IMR-90 (cell line): Measurements from ENCODE around the gene TFB1M. TPM values are rescaled to one million over a fixed set of nuclear protein-coding genes. Genes with fewer than 3 reads are reported as not detected.

Source experiments
- ATAC-seq: fragments of 200-7000 bp; cut with Tn5 transposase; 2 replicates; pipeline ENCODE4 v1.9.1; 2020; ENCODE audit warnings: low read depth, mild to moderate bottlenecking, moderate library complexity
- BruUV-seq: library from RNA; stranded (reverse); fragments of 400-500 nt; replicated peaks from 2 replicates; lab custom pipeline; 2021; lab: Mats Ljungman, UMichigan
- CTCF ChIA-PET: fragments of 300-600 bp; formaldehyde crosslinking; extraction: SDS; loops from one replicate; lab custom pipeline; 2021; ENCODE audit warnings: antibody characterized with exemption; lab: Yijun Ruan, JAX
- POLR2A ChIA-PET: fragments of 300-600 bp; sonication (Branson Sonifier 250); formaldehyde crosslinking; loops from one replicate; lab custom pipeline; 2022; ENCODE audit warnings: antibody characterized with exemption; ENCODE audit not compliant: unreplicated experiment; lab: Charles Lee
- DNase-seq: peaks from one replicate; pipeline ENCODE4 v3.0.0; 2013
- H2AFZ ChIP-seq: replicated peaks from 2 replicates; pipeline ENCODE3; 2013; ENCODE audit warnings: low read length, mild to moderate bottlenecking; ENCODE audit not compliant: poor library complexity
- H2AK5ac ChIP-seq: 2 replicates; pipeline ENCODE4 v1.6.1; 2013; ENCODE audit warnings: low read depth, low read length, inconsistent platforms
- H2AK9ac ChIP-seq: replicated peaks from 2 replicates; pipeline ENCODE3; 2013; ENCODE audit warnings: mild to moderate bottlenecking, low read depth, low read length, moderate library complexity; ENCODE audit not compliant: poor library complexity
- H2BK120ac ChIP-seq: 2 replicates; pipeline ENCODE4 v1.6.1; 2013; ENCODE audit warnings: low read depth, low read length, inconsistent platforms
- H2BK15ac ChIP-seq: 3 replicates; pipeline ENCODE4 v1.6.1; 2013; ENCODE audit warnings: low read depth, low read length, inconsistent platforms
- H2BK20ac ChIP-seq: 2 replicates; pipeline ENCODE4 v1.6.1; 2013; ENCODE audit warnings: low read depth, mild to moderate bottlenecking, inconsistent platforms, low read length, moderate library complexity
- H2BK5ac ChIP-seq: 2 replicates; pipeline ENCODE4 v1.6.1; 2013; ENCODE audit warnings: mild to moderate bottlenecking, low read depth, low read length, inconsistent platforms; ENCODE audit not compliant: poor library complexity, severe bottlenecking
- H3K14ac ChIP-seq: replicated peaks from 2 replicates; pipeline ENCODE4 v1.6.1; 2013; ENCODE audit warnings: low read depth, low read length, inconsistent platforms
- H3K18ac ChIP-seq: 2 replicates; pipeline ENCODE4 v1.6.1; 2013; ENCODE audit warnings: low read depth, low read length, control low read depth
- H3K23ac ChIP-seq: 2 replicates; pipeline ENCODE4 v1.6.1; 2013; ENCODE audit warnings: low read depth, low read length, inconsistent platforms
- H3K27ac ChIP-seq: 2 replicates; pipeline ENCODE4 v1.5.1; 2013; ENCODE audit warnings: mild to moderate bottlenecking, control low read depth, low read length; ENCODE audit not compliant: insufficient read depth
- H3K27me3 ChIP-seq: 2 replicates; pipeline ENCODE4 v1.6.1; 2013; ENCODE audit warnings: low read length; ENCODE audit not compliant: control insufficient read depth, insufficient read depth
- H3K36me3 ChIP-seq: 2 replicates; pipeline ENCODE4 v1.6.1; 2013; ENCODE audit warnings: low read length, mixed read lengths; ENCODE audit not compliant: control insufficient read depth, insufficient read depth
- H3K4ac ChIP-seq: 2 replicates; pipeline ENCODE4 v1.6.1; 2013; ENCODE audit warnings: low read depth, low read length, inconsistent platforms
- H3K4me1 ChIP-seq: 2 replicates; pipeline ENCODE4 v1.6.1; 2013; ENCODE audit warnings: low read length, mixed read lengths; ENCODE audit not compliant: control insufficient read depth, insufficient read depth
- H3K4me2 ChIP-seq: 2 replicates; pipeline ENCODE4 v1.6.1; 2013; ENCODE audit warnings: low read depth, mild to moderate bottlenecking, control low read depth, low read length, moderate library complexity
- H3K4me3 ChIP-seq: 2 replicates; pipeline ENCODE4 v1.5.1; 2013; ENCODE audit warnings: low read depth, mild to moderate bottlenecking, control low read depth, low read length, moderate library complexity; ENCODE audit not compliant: insufficient read depth
- H3K56ac ChIP-seq: 2 replicates; pipeline ENCODE4 v1.6.1; 2013; ENCODE audit warnings: low read length, inconsistent platforms; ENCODE audit not compliant: insufficient read depth; ENCODE audit errors: extremely low read depth
- H3K79me1 ChIP-seq, 2 experiments: 2 replicates each; pipeline ENCODE4 v1.6.1; 2013; ENCODE audit warnings: low read length in 2 of 2, inconsistent platforms in 1 of 2, low read depth in 1 of 2
- H3K9ac ChIP-seq: 2 replicates; pipeline ENCODE4 v1.6.1; 2013; ENCODE audit warnings: low read depth, low read length, control low read depth
- H3K9me1 ChIP-seq: 2 replicates; pipeline ENCODE4 v1.6.1; 2013; ENCODE audit warnings: low read length, inconsistent platforms; ENCODE audit not compliant: insufficient read depth
- H3K9me3 ChIP-seq: 2 replicates; pipeline ENCODE4 v1.6.1; 2013; ENCODE audit warnings: low read length; ENCODE audit not compliant: control insufficient read depth, insufficient read depth
- H4K20me1 ChIP-seq: 2 replicates; pipeline ENCODE4 v1.6.1; 2013; ENCODE audit warnings: low read length, inconsistent platforms; ENCODE audit not compliant: insufficient read depth
- H4K5ac ChIP-seq: 2 replicates; pipeline ENCODE4 v1.6.1; 2013; ENCODE audit warnings: mild to moderate bottlenecking, low read depth, low read length, control low read depth
- H4K8ac ChIP-seq, 2 experiments: 2 replicates each; pipeline ENCODE4 v1.6.1; 2013; ENCODE audit warnings: low read depth in 2 of 2, low read length in 2 of 2, control low read depth in 1 of 2, inconsistent platforms in 1 of 2
- H4K91ac ChIP-seq: 2 replicates; pipeline ENCODE4 v1.6.1; 2013; ENCODE audit warnings: low read depth, low read length, inconsistent platforms; ENCODE audit not compliant: insufficient read depth
- BHLHE40 ChIP-seq: fragments of 150-350 bp; IDR thresholded peaks from 2 replicates; pipeline ENCODE4 v1.6.1; 2016; ENCODE audit warnings: mild to moderate bottlenecking, low read depth, low read length
- CEBPB ChIP-seq: IDR thresholded peaks from 2 replicates; pipeline ENCODE4 v1.6.1; 2012; ENCODE audit warnings: low read depth, low read length, improper control_type of control experiment
- CHD1 ChIP-seq: IDR thresholded peaks from 2 replicates; pipeline ENCODE4 v1.6.1; 2012; ENCODE audit warnings: low read depth, low read length, improper control_type of control experiment
- CTCF ChIP-seq: conservative IDR thresholded peaks from 2 replicates; pipeline ENCODE4 v1.5.1; 2012; ENCODE audit warnings: mild to moderate bottlenecking, low read depth, low read length, improper control_type of control experiment
- MAFK ChIP-seq: IDR thresholded peaks from 2 replicates; pipeline ENCODE4 v1.6.1; 2012; ENCODE audit warnings: low read depth, low read length, improper control_type of control experiment
- MAZ ChIP-seq: IDR thresholded peaks from 2 replicates; pipeline ENCODE4 v1.6.1; 2012; ENCODE audit warnings: low read depth, mild to moderate bottlenecking, low read length, improper control_type of control experiment, moderate library complexity, borderline replicate concordance
- NFE2L2 ChIP-seq: fragments of 150-350 bp; IDR thresholded peaks from 2 replicates; pipeline ENCODE4 v1.6.1; 2016; ENCODE audit warnings: low read depth, mild to moderate bottlenecking, low read length
- POLR2A ChIP-seq: IDR thresholded peaks from 2 replicates; pipeline ENCODE4 v1.6.1; 2012; ENCODE audit warnings: mild to moderate bottlenecking, low read depth, low read length
- SMC3 ChIP-seq: fragments of 150-350 bp; IDR thresholded peaks from 2 replicates; pipeline ENCODE4 v1.6.1; 2016; ENCODE audit warnings: low read depth, mild to moderate bottlenecking, antibody characterized with exemption, low read length, moderate library complexity
- USF2 ChIP-seq: fragments of 150-350 bp; IDR thresholded peaks from 2 replicates; pipeline ENCODE4 v1.6.1; 2017; ENCODE audit warnings: mild to moderate bottlenecking, antibody characterized with exemption, low read length, low read depth
- WGBS, 2 experiments: methylation state at CpG; one replicate each; pipeline versions ENCODE4 v1.1.5 to v1.1.7; 2013; ENCODE audit warnings: missing lambda C conversion rate in 2 of 2; ENCODE audit not compliant: insufficient read length in 1 of 2; ENCODE audit errors: extremely low coverage in 2 of 2; 5-methylcytosine and 5-hydroxymethylcytosine counted together
- dilution Hi-C: fragments of 300-500 bp; cut with HindIII; formaldehyde crosslinking; loops from one replicate; pipeline ENCODE4 v1.14.3; 2018; ENCODE audit warnings: low sequenced_read_pairs; ENCODE audit not compliant: unreplicated experiment
- in situ Hi-C: fragments of 300-500 bp; cut with MboI; formaldehyde crosslinking; loops from 3 replicates; pipeline ENCODE4 v1.14.3; 2019; ENCODE audit warnings: low sequenced_read_pairs, inconsistent platforms, mixed read lengths
- intact Hi-C: fragments of 100-400 bp; cut with micrococcal nuclease; formaldehyde crosslinking; loops from 2 replicates; pipeline ENCODE4 v1.10.0; 2022
- polyA plus RNA-seq, 3 experiments: library from polyadenylated mRNA; depleted of rRNA; stranded (reverse); fragments of >200 nt; gene quantifications; 2 replicates each; pipeline ENCODE4 v1.2.3, GENCODE V29; 2012; ENCODE audit warnings: low replicate concordance in 1 of 3
- total RNA-seq: library from RNA; depleted of rRNA; stranded (reverse); fragments of >200 nt; gene quantifications from 2 replicates; pipeline ENCODE4 v1.2.3, GENCODE V29; 2012

Gene TFB1M
- total and polyA plus RNA-seq, 2 of the 4 experiments (the other 2 are of a cell fraction), result 18.1 to 22.4 TPM

- H4K91ac ChIP-seq, result no peak overlapping the region
- no peak overlapping the region for H3K18ac ChIP-seq
- no peak overlapping the region for H2AFZ ChIP-seq
- H3K4me1 ChIP-seq, result peaks cover 4% of the 10 kb centered on the region; the same call in 1 of the 2 replicates
- H4K5ac ChIP-seq, result no peak overlapping the region
- ChIA-PET POLR2A (no interaction called here), CTCF (no interaction called here)
- no peak overlapping the region for H2AK9ac ChIP-seq
- no peak overlapping the region for H2BK15ac ChIP-seq
- WGBS, 2 experiments, result no CpG with 5 or more reads among the region's 4 CpGs
- no peak overlapping the region for H2BK5ac ChIP-seq
- no peak overlapping the region for H2AK5ac ChIP-seq
- DNase-seq (no peak), ATAC-seq (no peak)
- H2BK120ac ChIP-seq, result no peak overlapping the region
- no peak for TF ChIP-seq POLR2A
- no peak for TF ChIP-seq BHLHE40
- TF ChIP-seq CTCF, result no peak
- TF ChIP-seq CEBPB, result no peak
- TF ChIP-seq MAZ, result no peak
- no peak for TF ChIP-seq NFE2L2
- no peak for TF ChIP-seq MAFK
- no peak for TF ChIP-seq USF2
- no peak for TF ChIP-seq SMC3
- TF ChIP-seq CHD1, result no peak
- H3K9me3 ChIP-seq, result no peaks in the 10 kb centered on the region; the same call in 1 of the 2 replicates
- dilution Hi-C loops (no loop called here), in situ Hi-C loops (no loop called here), intact Hi-C loops (no loop called here)
- H3K27ac ChIP-seq, result no peak overlapping the region
- H4K8ac ChIP-seq, result no peak overlapping the region
- no peak overlapping the region for H3K56ac ChIP-seq
- no peak overlapping the region for H3K9ac ChIP-seq
- no peaks in the 10 kb centered on the region for H4K20me1 ChIP-seq
- H2BK20ac ChIP-seq, result no peak overlapping the region
- H3K4me3 ChIP-seq, result no peak overlapping the region
- no peaks in the 10 kb centered on the region for H3K36me3 ChIP-seq
- no peak overlapping the region for H3K4ac ChIP-seq
- H3K4me2 ChIP-seq, result no peak overlapping the region
- no peaks in the 10 kb centered on the region for H3K27me3 ChIP-seq
- BruUV-seq, result no TSS peak
- no peak overlapping the region for H3K14ac ChIP-seq
- no peaks in the 10 kb centered on the region for H3K79me1 ChIP-seq
- H3K23ac ChIP-seq, result no peak overlapping the region
- no peaks in the 10 kb centered on the region; the same call in 1 of the 2 replicates for H3K9me1 ChIP-seq
These were observed 80.1 kb downstream of the TFB1M start for GRCh38 chr6:155234167-155234566.
